GM15510 (cell line): Measurements from ENCODE around the gene TBPL2.
A peak's percentile ranks its signal among the peaks of the same experiment; 100 is the strongest.

Experiments
- POLR2A ChIP-seq: IDR thresholded peaks from 3 replicates; pipeline ENCODE4 v1.6.1; 2011; ENCODE audit warnings: borderline replicate concordance; ENCODE audit not compliant: insufficient read length; ENCODE audit errors: extremely low read depth

TBPL2 gene

DNA sequence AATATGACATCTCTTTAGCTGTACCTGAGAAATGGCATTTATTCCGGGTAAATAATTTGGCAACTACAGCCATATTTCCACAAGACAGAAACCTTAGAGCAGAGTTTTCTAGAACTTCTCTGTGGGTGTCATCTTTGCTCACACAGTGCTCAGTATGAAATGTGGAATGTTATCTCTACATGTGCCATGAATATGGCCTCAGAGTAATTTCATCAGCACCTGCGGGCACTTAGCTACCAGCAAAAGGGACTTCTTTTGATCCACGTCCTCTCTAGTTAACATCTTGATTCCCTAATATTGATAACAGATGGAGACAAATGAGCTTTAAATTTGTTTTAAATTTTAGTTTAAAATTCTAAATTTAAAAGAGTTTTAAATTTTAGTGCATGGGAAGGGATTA is 25.9 kb downstream of the TBPL2 start:
- no peak for TF ChIP-seq POLR2A

DNA sequence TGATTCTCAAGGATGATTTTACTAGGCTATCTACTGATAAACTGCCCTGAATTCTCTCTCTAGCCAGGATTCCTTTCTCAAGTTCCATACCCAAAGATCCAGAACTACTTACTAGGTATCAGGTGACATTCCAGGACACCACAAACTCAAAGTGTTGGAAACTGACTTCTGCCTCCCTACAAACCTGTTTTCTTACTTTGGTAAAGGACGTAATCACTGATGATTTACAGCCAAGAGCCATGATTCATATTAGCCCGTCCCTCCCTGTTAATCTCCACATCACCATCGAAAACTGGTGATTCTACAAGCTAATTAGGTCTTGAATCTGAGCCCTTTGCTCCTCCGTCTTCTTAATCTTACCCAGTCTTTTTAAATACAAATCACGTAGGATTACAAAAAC is 27.7 kb downstream of the TBPL2 start:
- TF ChIP-seq POLR2A: no peak

DNA sequence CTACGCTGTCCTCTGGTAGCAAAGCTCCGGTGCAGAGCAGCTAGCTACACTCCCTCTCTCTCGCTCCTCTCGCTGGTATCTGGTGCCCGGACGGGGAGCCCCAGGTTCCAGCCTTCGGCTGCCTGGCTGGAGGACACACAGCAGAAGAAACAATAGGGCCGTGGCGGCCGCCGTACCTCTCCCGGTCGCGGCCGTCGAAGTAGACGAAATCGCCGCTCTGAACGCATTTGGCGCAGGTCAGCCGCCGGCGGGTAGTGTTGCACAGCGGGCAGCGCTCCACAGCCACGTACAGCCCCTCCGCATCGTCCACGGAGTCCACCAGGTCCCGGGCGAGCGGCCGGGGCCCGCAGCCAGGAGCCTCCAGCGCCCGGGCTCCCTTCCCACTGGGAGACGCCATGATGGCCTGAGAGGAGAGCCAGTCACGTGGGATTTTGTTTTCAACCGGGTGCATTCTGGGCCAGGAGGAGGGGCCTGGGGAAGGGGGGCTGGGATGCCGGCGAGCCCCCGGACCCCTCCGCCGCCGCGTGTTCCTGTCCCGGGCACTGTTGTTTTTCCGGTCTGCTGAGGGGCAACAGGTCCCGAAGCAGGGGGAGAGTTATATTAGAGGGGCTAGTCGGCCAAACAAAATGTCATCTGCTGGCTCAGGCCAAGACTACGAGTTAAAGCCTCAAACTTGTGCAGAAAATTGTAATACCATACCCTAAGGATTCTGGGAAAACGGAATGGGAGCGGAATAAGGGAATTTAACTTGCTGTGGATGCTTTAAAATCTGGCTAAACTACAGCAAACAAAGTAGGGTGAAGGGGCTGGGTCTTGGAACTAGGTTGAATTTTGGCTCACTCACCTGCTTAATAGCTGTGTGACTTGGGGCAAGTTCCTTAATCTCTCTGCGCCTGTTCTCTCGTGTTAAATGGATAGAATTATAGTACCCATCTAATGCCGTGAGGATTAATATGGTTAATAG is 28.7 kb downstream of the TBPL2 start, which contains the start of gene ATG14:
Gene ATG14, minus strand, starts transcription at position 405 of the 964 bp plus-strand sequence. Its CDS starts 8 bp downstream, at position 397.
- peak; percentile 70 for TF ChIP-seq POLR2A

DNA sequence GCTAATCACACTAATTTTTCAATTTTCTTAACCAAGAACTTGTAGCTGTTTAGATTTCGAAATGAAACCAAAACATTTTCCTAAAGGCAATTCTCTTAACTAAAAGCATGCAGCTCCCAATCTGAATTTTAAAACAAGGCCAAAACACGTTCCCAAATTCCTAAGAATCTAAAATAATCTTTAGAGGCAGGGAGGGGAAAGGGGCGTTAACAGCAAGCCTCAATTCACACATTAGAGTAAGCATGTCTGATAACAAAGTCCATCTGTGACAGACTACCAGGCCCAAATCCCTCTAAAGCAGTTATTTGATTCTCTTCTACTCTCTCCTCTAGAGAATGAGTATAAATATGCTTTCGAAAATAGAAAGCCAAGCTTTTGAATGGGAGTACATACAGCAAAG is 29.5 kb downstream of the TBPL2 start:
- TF ChIP-seq POLR2A: no peak

DNA sequence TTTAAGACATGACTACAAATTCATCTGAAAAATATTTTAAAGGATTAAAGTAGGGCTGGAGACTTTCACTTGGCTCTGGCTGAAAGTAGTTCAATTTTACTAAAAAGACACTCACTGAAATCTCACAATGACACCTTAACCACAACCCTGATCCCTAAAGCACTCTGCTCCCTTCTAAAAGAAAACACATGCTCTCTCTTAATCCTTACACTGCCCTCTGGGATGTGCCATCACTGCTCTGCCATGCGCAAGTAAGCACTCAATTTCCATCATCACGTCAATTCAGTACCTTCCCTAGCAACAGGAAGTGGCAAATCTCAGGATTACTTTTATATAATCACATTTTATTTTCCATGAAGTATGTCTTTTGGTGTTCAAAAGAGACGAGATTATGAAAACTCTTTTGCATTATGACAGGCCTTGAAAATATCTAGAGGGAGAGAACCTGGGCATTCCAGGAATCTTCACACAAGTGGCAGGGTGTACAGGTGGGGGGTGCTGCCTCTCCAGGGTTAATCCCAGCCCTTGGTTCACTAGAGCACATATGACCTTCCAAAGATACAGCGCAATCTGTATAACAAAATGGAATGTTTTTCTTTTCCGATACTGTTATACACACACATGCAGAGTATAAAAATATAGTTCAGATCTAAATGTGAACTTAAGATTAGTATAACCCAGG is 36.1 kb downstream of the TBPL2 start:
- TF ChIP-seq POLR2A: no peak

DNA sequence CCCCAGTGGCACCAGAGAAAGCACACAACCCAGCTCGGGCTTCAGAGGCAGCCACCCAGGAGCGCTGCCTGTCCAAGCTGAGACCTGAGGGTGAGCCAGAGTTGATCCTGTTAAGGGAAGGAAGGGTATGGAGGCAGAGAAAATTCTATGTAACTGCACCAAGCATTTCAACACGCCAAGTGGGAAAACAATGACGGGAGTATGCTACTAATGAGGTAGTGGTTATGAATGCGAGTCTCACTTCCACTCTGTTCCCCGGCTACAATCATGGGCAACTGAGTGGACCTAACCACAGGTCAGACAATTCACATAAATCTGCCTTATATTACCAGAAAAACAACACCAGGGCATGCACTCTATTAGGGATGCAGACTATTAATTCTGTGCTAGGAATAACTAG is 38.7 kb downstream of the TBPL2 start:
- TF ChIP-seq POLR2A: no peak

DNA sequence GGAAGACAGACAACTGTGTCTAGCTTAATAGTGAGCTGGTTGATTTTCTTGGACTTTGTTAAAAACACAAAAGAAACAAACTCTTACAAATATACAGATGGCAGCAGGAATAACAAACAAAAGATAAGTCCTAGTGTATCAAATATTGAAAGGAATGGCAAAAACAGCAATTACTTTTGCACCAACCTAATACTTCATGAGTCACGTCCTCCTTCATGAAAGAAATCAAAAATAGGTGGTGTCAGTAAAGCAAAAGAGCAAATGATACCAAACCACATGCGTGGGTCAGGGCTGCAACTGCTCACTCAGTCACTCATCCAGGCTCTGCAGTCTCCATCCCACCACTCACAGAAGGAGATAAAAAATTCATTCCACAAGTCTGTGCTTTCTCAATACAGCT is 40.6 kb downstream of the TBPL2 start:
- TF ChIP-seq POLR2A: no peak

DNA sequence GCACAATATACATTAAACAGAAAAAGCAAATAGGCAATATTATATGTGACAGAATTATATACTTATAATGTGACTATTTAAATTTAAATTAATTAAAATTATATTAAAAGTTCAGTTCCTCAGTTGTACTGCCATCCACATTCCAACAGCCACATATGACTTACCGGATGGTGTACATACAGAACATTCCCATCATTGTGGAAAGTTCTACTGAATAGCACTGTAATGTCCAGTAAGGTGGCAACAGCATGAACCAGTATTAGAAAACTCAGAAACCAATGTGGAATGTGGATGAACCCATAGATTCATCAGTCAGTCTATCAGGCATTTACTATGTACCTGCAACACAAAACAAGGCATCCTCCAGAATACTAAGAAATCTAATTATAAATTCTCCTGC is 41.2 kb downstream of the TBPL2 start:
- no peak for TF ChIP-seq POLR2A

DNA sequence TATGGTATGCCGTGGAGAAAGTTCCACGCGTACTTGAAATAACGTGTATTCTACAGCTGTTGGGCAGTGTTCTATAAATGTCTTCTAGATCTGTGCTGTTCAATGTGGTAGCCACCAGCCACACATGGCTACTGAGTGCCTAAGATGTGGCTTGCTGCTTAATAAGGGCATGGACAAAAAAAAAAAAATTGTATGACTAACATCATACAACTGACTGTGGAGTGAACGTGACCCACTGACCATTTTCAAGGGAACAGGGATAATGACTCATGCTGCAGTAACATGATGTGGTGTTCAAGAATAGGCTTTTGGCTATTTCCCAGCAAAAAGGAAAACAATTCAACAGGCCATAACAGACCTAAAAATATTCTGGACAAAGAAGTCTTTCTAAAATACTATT is 41.7 kb downstream of the TBPL2 start:
- no peak for TF ChIP-seq POLR2A

DNA sequence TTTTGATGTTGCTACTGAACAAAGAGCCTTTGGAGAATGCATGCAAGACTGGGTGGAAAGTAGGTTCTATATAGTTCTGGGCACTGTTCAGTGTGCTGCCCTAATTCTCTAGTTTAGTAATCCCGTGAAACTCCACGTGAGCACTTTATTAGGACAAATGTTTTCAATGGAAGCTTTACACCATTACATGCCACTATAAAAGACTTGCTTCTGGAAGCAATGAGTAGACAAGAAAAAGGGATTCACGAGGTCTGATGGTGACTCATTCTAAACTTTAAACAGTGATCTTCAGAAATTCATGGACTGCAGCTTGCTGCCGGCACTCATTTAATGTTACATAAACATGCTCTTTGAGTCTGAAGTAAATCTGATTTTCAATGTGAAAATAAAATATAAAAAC is 51.1 kb downstream of the TBPL2 start:
- no peak for TF ChIP-seq POLR2A

DNA sequence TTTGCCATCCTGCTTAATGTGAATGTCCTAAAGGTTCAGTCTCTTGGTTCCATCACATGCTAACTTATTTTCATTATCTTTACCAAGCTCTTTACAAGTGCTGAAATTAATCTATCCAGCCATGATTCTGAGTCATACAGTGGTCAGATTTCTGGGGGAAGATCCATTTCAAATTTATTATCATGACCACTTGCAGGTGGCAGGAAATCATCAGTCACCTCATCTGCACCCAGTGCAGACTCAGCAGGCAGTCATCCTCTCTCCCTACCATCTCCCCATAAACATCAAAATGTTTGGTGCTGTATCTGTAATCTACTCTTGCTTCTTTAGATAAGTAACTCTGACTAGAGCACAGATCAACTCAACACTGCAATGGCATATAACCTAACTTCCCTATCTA is 52.3 kb downstream of the TBPL2 start:
- TF ChIP-seq POLR2A: no peak

DNA sequence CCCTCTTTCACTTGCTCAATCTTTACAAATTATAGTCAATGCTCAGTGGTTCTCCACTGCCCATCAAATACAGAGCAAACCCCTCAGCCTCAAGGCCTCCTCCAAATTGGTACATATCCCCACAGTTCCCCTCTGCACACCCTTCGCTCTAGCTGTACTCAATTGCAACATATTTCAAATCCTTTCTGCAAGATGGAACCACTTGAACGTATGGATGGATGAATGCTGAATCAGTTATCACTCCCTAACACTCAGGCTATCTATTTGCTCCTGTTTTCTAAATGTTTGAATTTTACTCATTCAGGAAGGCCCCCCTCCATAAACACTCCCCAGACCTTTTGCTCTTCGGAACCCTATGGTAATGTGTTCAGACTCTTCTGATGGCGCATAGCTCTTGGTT is 53.3 kb downstream of the TBPL2 start:
- TF ChIP-seq POLR2A: no peak

DNA sequence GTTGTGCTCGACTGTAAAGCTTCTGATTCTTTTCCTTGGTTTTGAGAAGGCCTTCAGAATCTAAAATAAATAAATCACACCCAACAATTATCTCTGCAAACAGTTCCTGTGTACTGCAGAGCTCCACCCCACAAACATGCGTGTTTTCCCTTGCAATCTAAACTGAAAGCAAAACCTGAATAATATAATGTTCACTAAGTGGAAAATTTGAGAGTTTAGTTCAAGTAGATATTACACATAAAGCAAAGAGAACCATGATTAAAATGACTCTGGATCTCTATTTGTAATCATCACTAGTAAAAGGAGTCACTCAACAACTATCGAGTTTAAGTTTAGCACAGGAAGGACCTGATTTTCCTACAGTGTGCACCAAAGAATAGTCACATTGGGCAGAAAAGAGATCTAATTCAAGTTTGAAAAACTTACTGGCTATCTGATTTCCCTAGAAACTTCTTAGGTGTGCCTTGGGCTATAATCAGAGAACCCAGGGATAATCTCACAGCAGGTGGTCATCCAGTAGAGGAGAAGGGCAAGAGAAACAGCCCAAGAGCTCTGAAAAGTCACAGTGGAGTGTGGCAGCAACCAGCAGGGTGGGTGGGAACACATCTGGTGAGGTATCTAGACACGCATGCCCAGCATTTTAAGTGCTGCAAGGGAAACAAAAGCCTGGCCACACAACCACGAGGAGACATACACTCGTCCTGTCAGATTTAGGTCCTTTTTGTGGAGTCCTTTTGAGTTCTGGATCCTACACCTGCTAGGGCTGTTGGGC is 54.2 kb downstream of the TBPL2 start:
- no peak for TF ChIP-seq POLR2A

DNA sequence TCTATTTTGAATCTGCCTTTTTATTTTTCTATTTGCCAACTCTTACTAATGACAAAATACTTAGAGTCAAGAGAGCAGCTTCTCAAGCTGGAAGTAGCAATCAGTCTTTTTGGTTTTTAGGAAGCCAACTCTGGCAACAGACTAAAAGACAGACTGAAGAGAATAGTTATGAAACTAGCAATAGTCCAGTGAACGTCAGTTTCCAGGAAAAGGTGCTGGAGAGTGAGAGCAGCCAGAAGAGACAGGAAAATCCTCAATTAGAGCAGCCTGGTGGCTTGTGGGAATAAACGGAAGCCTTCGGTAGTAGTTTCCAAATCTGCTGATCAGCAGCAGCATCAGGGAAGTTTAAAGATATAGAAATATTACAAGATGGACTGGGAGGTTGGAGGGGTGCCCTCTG is 55.9 kb downstream of the TBPL2 start:
- TF ChIP-seq POLR2A: no peak
